Activated naive CD4-positive, alpha-beta T cell (primary cell): Measurements from ENCODE around the gene COL17A1.

Experiments used
- DNase-seq, 4 experiments: peaks; one replicate each; lab custom pipeline; 2025; lab: John Stamatoyannopoulos, UW

The COL17A1 gene

GRCh38 chr10:103985726-103986125 is 100.0 kb downstream of the COL17A1 start:
- no peak for DNase-seq

DNA sequence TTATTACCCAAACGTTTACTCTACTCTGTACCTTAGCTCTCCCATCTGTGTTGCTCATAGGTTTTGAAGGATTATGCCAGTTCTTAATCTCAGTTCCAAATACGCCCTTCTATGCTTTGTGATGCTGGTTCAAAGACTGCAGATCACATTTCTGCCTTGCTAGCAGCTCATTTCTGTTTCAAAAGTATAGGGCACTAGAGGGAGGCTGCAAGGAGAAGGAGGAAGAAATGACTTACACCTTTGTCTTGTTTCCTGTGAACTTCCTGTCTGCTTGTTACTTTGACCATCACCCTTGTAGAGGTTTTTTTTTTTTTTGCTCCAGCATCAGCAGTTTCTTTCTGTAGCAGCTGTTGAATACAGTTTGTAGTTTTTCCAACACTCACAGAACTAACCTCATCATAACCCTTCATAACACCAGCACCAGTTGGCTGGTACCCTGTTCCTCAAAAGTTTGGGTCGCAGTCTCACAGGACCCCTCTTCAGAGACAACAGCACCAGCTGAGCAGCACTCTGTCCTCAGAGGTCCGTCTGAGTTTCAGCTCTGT is 102.2 kb downstream of the COL17A1 start:
- DNase-seq, result no peak

DNA sequence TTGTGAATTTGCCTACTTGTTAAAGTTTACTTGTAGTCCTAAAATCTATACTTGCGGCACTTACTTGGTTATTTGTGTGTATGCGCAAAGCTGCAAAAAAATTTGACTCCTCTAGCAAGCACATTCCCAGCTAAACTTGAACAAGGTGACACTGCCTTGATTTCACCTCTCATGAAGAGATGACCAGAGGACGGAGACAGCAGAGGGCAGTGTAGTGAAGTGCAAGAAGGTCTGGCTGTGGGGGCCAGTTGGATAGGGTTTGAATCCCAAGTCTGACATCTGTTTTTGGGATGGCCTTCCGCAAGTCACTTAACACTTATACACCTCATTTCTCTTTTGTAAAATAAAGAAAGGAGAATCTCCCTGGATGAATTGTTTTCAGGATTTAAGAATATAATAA is 103.0 kb downstream of the COL17A1 start:
- DNase-seq, result no peak
